Mesenteric fat pad (tissue), 1 donor: ENCODE data around the gene HEATR1. TPM values are rescaled to one million over a fixed set of nuclear protein-coding genes. Genes with fewer than 3 reads are reported as not detected.

Source experiments
- DNase-seq: peaks from one replicate; pipeline ENCODE4 v3.0.0-alpha.2; 2020; ENCODE audit warnings: low spot score
- total RNA-seq: library from RNA; stranded (reverse); fragmentation: NEBNext Ultra II Directional; extraction: Animal tissue kit (Norgen Biotek cat#: 25700); gene quantifications from one replicate; pipeline ENCODE4 v1.2.1, GENCODE V29; 2021
- donor health status: DM: yes; HTN: yes; CAD: no.

Gene HEATR1
- total RNA-seq, 1 donor from 2014 or later = 40.2 TPM

GRCh38 chr1:236540813-236541465, 63.4 kb downstream of the HEATR1 start:
- DNase-seq = no peak

- DNase-seq = no peak
Measured at GRCh38 chr1:236536540-236536939, 67.8 kb downstream of the HEATR1 start.

GRCh38 chr1:236535662-236536161, 68.6 kb downstream of the HEATR1 start:
- no peak for DNase-seq

- DNase-seq = no peak
Measured at GRCh38 chr1:236535190-236535589, 69.1 kb downstream of the HEATR1 start.

GRCh38 chr1:236534151-236534651, 70.1 kb downstream of the HEATR1 start:
- no peak for DNase-seq

GRCh38 chr1:236532850-236533249, 71.5 kb downstream of the HEATR1 start:
- no peak for DNase-seq

GRCh38 chr1:236530959-236531358, 73.4 kb downstream of the HEATR1 start:
- DNase-seq = no peak

- DNase-seq = no peak
Measured at GRCh38 chr1:236530286-236530685, 74.0 kb downstream of the HEATR1 start.

- DNase-seq = no peak
Measured at GRCh38 chr1:236526079-236526478, 78.2 kb downstream of the HEATR1 start.

- no peak for DNase-seq
Measured at GRCh38 chr1:236524895-236525184, 79.5 kb downstream of the HEATR1 start.

- DNase-seq = no peak
Measured at GRCh38 chr1:236524142-236524894, 80.0 kb downstream of the HEATR1 start.

- peak; percentile 98 for DNase-seq
Measured at GRCh38 chr1:236523704-236524141, 80.6 kb downstream of the HEATR1 start, which contains the start of gene LGALS8. Gene LGALS8 (plus strand): TSS chr1:236523982. CDS start chr1:236526071, 2,089 bp downstream.

GRCh38 chr1:236522937-236523703, 81.2 kb downstream of the HEATR1 start:
- DNase-seq = no peak

- no peak for DNase-seq
Measured at GRCh38 chr1:236520445-236521005, 83.8 kb downstream of the HEATR1 start.

GRCh38 chr1:236518322-236518721, 86.0 kb downstream of the HEATR1 start:
- DNase-seq = no peak

GRCh38 chr1:236516929-236517704, 87.2 kb downstream of the HEATR1 start:
- no peak for DNase-seq

GRCh38 chr1:236515443-236515958, 88.8 kb downstream of the HEATR1 start:
- no peak for DNase-seq

GRCh38 chr1:236514703-236515442, 89.4 kb downstream of the HEATR1 start:
- DNase-seq = no peak

GRCh38 chr1:236511735-236512418, 92.4 kb downstream of the HEATR1 start:
- DNase-seq = no peak
